Colonic mucosa (tissue), 4 donors: Measurements from ENCODE around the gene CLEC2B. TPM values are rescaled to one million over a fixed set of nuclear protein-coding genes. Genes with fewer than 3 reads are reported as not detected.
"Not testable (repeated sequence)": the region's sequence is repeated elsewhere in the genome, so short reads cannot be mapped to it uniquely, and the experiment has no call there.

Experiments
- DNase-seq: peaks from one replicate; pipeline ENCODE4 v3.0.0-alpha.2; 2020
- H3K27ac ChIP-seq: fragments of 200-600 bp; one replicate; pipeline ENCODE4 v1.8.0; 2021
- H3K27me3 ChIP-seq: fragments of 200-600 bp; one replicate; pipeline ENCODE4 v1.8.0; 2021
- H3K36me3 ChIP-seq: fragments of 200-600 bp; one replicate; pipeline ENCODE4 v1.8.0; 2021
- H3K4me1 ChIP-seq: fragments of 200-600 bp; one replicate; pipeline ENCODE4 v1.8.0; 2021; ENCODE audit warnings: mild to moderate bottlenecking
- H3K4me3 ChIP-seq: fragments of 200-600 bp; one replicate; pipeline ENCODE4 v1.8.0; 2021
- H3K9ac ChIP-seq, 2 donors: one replicate each; pipeline ENCODE4 v1.7.0; 2013; ENCODE audit warnings: control low read depth in 2 of 2, low read depth in 2 of 2, low read length in 2 of 2
- H3K9me3 ChIP-seq: fragments of 200-600 bp; one replicate; pipeline ENCODE4 v1.8.0; 2021
- intact Hi-C: fragments of 100-400 bp; cut with DNase I; formaldehyde crosslinking; loops from one replicate; pipeline ENCODE4 v1.14.1; 2022
- total RNA-seq, 2 donors: library from RNA; stranded (reverse); fragmentation: NEBNext Ultra II Directional in 1 of 2; extraction: Animal tissue kit (Norgen Biotek cat#: 25700) in 1 of 2; gene quantifications; one replicate each; pipeline ENCODE4 v1.2.1, GENCODE V29; 2021
- TF ChIP-seq, protein P1 (sequence below): fragments of 200-600 bp; IDR thresholded peaks from one replicate; pipeline ENCODE4 v1.8.0; 2022; ENCODE audit warnings: antibody characterized with exemption, mild to moderate bottlenecking
- donor health status: healthy.
- donor health status: DM: no; HTN: no; CAD: no.
- donor health status: DM: no; HTN: no; CAD: no.

The CLEC2B gene
- total RNA-seq, 2 donors from 2014 or later = 1.7 to 6.7 TPM

DNA sequence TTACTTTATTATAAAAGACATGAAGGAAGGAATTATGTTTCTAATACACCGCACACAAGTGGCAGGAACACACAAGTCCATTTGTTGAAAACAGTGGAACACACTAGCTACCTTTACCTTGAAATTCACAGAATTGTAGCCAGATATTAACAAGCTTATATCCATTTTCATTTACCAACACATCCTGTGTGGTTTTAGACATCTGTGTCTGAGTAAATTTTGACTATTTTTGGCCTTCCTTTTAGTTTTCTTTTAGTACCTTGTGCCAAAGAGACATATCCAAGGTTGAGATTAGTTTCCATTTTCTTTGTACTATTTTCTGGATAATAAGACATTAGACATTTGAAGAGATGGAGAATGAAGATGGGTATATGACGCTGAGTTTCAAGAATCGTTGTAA lies 12.1 kb upstream of the CLEC2B start, which contains the start of gene KLRF2:
KLRF2 (plus strand) TSS at position 244 of the 400 bp plus-strand sequence; CDS start at position 351, 107 bp downstream.
- Histone ChIP-seq H3K27me3 (no peaks in the 10 kb centered on the region), H3K36me3 (no peaks in the 10 kb centered on the region), H3K27ac (no peak within 1 kb of the TSS), H3K4me3 (no peak within 1 kb of the TSS), H3K4me1 (no peaks in the 10 kb centered on the region), H3K9me3 (no peaks in the 10 kb centered on the region), H3K9ac (no peak within 1 kb of the TSS)
- no peak for DNase-seq
- intact Hi-C loops = no loop called here
- TF ChIP-seq, protein P1, sequence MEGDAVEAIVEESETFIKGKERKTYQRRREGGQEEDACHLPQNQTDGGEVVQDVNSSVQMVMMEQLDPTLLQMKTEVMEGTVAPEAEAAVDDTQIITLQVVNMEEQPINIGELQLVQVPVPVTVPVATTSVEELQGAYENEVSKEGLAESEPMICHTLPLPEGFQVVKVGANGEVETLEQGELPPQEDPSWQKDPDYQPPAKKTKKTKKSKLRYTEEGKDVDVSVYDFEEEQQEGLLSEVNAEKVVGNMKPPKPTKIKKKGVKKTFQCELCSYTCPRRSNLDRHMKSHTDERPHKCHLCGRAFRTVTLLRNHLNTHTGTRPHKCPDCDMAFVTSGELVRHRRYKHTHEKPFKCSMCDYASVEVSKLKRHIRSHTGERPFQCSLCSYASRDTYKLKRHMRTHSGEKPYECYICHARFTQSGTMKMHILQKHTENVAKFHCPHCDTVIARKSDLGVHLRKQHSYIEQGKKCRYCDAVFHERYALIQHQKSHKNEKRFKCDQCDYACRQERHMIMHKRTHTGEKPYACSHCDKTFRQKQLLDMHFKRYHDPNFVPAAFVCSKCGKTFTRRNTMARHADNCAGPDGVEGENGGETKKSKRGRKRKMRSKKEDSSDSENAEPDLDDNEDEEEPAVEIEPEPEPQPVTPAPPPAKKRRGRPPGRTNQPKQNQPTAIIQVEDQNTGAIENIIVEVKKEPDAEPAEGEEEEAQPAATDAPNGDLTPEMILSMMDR = no peak

DNA sequence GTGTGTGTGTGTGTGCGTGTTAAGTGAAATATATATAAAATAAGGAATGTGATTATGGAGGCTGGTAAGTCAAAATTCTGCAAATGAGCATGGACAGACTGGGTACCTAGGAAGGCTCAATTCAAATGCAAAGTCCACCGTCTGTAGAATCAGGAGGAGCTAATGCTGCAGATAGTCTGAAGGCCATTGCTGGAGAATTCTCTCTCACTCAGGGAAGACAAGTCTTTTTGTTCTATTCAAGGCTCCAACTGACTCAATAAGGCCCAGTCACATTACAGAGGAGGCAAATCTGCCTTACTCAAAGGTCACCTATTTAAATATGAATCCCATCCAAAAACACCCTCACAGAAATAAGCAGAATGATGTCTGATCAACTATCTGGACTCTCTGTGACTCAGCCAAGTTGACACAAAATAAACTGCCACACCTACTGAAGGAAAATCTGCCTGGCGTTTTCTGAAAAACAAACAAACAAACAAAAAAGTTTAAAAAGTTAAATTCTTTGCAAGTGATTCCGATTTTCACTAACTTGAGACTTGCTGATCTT lies 11.5 kb upstream of the CLEC2B start:
- Histone ChIP-seq H3K4me1 (no peaks in the 10 kb centered on the region), H3K9me3 (no peaks in the 10 kb centered on the region), H3K27me3 (no peaks in the 10 kb centered on the region), H3K27ac (no peak overlapping the region), H3K36me3 (no peaks in the 10 kb centered on the region), H3K4me3 (no peak overlapping the region), H3K9ac (no peak overlapping the region)
- intact Hi-C loops = no loop called here
- no peak for DNase-seq
- TF ChIP-seq, protein P1 = no peak

DNA sequence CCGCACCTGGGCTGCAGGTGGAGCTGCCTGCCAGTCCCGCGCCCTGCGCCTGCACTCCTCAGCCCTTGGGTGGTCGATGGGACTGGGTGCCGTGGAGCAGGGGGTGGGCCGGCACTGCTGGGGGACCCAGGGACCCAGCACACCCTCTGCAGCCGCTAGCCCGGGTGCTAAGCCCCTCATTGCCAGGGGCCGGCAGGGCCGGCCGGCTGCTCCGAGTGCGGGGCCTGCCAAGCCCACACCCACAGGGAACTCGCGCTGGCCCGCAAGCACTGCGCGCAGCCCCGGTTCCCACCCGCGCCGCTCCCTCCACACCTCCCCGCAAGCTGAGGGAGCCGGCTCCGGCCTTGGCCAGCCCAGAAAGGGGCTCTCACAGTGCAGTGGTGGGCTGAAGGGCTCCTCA lies 7.0 kb upstream of the CLEC2B start:
- H3K27ac ChIP-seq, H3K9ac ChIP-seq, intact Hi-C loops, H3K9me3 ChIP-seq, DNase-seq, H3K36me3 ChIP-seq, H3K4me3 ChIP-seq, H3K27me3 ChIP-seq, H3K4me1 ChIP-seq: not testable (repeated sequence)

DNA sequence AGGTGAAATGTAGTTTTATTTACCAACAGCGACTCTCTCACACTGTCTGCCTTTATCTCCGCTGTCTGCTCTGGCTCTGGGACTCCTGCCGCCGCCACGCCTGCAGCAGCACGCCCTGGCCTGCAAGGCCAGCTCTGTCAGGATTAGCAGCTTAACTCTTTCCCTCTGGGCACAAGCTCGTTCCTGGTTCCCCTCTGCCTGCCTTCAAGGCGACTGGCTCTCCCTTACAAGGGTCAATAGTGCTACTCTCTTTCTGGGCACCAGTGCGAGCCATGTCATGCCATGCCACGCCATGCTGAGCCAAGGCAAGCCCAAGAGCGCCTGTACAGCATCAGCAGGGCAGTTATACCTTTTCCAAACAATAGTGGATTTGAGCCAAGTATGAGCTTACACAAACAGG lies 3.6 kb upstream of the CLEC2B start:
- Histone ChIP-seq H3K9ac (no peak overlapping the region), H3K4me3 (no peak overlapping the region), H3K9me3 (no peaks in the 10 kb centered on the region), H3K27ac (no peak overlapping the region), H3K36me3 (no peaks in the 10 kb centered on the region), H3K4me1 (no peaks in the 10 kb centered on the region), H3K27me3 (no peaks in the 10 kb centered on the region)
- DNase-seq = no peak
- intact Hi-C loops = no loop called here
- TF ChIP-seq, protein P1 = no peak

DNA sequence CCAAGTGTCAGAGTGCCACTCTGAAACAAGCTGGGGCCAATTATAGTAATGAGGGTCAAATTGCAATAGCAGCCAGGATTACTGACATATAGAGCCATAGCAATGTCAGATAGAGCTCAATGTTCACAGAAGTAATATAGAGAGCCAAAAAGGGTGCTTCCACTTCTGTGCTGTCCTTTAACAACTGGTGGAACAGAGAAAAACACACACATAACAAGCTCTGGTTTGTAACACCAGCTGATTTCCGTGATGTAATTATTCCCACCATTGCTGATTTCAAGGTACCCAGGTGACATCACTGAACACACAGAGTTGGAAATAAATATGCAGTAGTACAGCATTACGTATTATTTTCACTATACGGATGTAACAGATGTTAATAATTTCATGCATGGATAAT lies 3.0 kb upstream of the CLEC2B start:
- no peak for DNase-seq
- H3K9ac ChIP-seq = no peak overlapping the region
- intact Hi-C loops = no loop called here
- no peaks in the 10 kb centered on the region for H3K4me1 ChIP-seq
- H3K27me3 ChIP-seq = no peaks in the 10 kb centered on the region
- no peaks in the 10 kb centered on the region for H3K9me3 ChIP-seq
- TF ChIP-seq, protein P1 = no peak
- H3K27ac ChIP-seq = no peak overlapping the region
- H3K36me3 ChIP-seq = no peaks in the 10 kb centered on the region
- no peak overlapping the region for H3K4me3 ChIP-seq

DNA sequence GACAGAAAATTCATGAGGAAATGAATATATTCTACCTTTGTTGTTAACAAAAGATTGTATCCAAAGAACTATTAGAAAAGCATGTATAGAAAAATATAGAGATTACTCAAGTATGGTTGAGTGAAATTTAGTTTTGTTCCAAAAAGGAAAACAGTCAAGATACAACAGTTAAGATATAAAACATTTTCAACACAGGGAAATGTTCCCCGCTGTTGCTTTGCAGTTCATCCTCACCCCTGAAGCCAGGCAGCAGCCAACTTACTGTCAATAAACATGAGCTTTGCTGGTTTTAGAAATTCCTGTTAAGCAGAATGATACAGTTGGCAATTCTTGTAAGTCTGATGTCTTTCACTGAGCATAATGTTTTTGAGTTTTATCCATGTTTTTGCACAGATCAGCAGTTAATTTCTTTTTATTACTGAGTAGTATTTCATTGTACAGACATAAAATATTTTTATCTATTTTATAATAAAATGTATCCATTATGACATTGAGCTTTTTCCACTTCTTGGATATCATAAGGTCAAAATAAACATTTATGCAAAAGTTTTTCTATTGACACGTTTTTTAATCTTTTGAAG lies 1.2 kb upstream of the CLEC2B start:
- Histone ChIP-seq H3K9ac (peak overlapping the region in 1 of 2 donors; percentile 70), H3K27me3 (no peaks in the 10 kb centered on the region), H3K27ac (peak overlapping the region; percentile 50), H3K9me3 (no peaks in the 10 kb centered on the region), H3K36me3 (no peaks in the 10 kb centered on the region), H3K4me1 (no peaks in the 10 kb centered on the region), H3K4me3 (no peak overlapping the region)
- intact Hi-C loops = no loop called here
- TF ChIP-seq, protein P1 = no peak
- no peak for DNase-seq
